Measurements from ENCODE around the gene PIP5K1C.

The PIP5K1C gene

GRCh38 chr19:3674784-3675543 lies 25.3 kb downstream of the PIP5K1C start:
- no peak for DNase-seq (ENCODE audit: low spot score)
- Histone ChIP-seq H3K27me3 (ENCODE audit: insufficient read depth, poor library complexity, severe bottlenecking) (no peaks in the 10 kb centered on the region), H3K27ac (ENCODE audit: poor library complexity, severe bottlenecking) (no peak overlapping the region), H3K4me3 (ENCODE audit: severe bottlenecking) (no peak overlapping the region), H3K9me3 (ENCODE audit: severe bottlenecking) (no peaks in the 10 kb centered on the region), H3K36me3 (ENCODE audit: low read depth) (no peaks in the 10 kb centered on the region), H3K4me1 (ENCODE audit: insufficient read depth, poor library complexity, severe bottlenecking) (no peaks in the 10 kb centered on the region)
- TF ChIP-seq, protein P1, sequence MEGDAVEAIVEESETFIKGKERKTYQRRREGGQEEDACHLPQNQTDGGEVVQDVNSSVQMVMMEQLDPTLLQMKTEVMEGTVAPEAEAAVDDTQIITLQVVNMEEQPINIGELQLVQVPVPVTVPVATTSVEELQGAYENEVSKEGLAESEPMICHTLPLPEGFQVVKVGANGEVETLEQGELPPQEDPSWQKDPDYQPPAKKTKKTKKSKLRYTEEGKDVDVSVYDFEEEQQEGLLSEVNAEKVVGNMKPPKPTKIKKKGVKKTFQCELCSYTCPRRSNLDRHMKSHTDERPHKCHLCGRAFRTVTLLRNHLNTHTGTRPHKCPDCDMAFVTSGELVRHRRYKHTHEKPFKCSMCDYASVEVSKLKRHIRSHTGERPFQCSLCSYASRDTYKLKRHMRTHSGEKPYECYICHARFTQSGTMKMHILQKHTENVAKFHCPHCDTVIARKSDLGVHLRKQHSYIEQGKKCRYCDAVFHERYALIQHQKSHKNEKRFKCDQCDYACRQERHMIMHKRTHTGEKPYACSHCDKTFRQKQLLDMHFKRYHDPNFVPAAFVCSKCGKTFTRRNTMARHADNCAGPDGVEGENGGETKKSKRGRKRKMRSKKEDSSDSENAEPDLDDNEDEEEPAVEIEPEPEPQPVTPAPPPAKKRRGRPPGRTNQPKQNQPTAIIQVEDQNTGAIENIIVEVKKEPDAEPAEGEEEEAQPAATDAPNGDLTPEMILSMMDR (IDR thresholded peaks at IDR 0.05; ENCODE audit: poor library complexity, severe bottlenecking): no peak
- ATAC-seq (ENCODE audit: low read depth): no peak

DNA sequence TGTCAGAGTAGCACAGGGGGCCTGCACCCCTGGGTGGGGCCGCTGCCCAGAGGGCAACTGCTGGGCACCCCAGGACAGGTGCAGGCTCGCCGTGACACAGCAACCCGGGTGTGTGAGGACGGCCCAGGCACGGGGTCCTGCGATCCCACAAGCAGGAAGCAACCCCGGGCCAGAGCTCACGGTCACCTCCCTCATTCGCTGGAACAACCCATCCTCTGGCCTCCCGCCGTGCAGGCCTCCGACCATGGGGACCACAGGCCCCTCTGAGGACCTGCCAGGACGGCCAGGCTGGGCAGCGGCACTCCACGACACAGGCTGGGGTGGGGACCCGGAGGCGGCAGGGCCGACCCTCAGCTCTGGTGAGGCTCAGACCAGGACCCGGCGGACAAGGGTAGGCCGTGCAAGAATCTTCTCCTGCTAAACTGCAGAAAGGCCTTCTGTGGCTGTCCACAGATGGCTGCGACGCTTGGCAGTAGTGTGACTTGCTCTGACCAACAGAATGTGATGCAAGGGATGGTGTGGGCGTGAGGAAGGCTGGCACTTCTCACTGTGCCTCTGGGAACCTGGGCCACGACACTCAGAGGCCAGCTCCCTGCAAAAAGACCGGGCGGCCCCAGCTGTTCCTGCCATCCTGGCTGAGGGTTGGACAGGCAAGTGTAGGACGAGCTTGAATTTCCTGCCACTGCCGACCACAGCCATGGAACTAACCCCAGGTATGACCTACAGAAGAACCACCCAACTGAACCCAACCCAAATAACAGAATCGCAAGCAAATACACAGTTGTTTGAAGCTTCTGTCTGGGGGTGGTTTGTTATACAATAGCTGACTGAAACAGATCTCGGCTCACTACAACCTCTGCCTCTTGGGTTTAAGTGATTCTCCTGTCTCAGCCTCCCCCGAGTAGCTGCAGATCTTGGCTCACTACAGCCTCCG lies 26.5 kb downstream of the PIP5K1C start:
- no peaks in the 10 kb centered on the region for H3K36me3 ChIP-seq (ENCODE audit: low read depth)

DNA sequence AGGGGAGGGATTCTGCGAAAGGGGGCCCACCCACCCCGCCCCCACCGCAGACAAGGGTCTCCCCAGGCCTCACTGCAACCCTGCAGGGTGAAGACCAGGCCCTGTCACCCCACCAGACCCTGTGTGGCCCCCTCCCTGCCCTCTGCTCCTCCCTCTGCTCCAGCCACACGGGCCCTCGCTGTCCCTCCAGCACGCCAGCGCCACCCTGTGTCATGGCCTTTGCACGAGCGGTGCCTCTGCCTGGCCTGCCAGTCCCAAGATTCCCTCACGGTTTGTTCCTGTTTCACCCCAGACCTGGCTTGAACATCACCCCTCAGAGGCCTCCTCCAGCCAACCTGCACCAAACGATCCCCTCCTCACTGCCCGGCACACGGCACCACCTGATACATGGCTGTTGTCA lies 27.3 kb downstream of the PIP5K1C start:
- Histone ChIP-seq H3K36me3 (ENCODE audit: low read depth) (no peaks in the 10 kb centered on the region), H3K27ac (ENCODE audit: poor library complexity, severe bottlenecking) (no peak overlapping the region), H3K4me1 (ENCODE audit: insufficient read depth, poor library complexity, severe bottlenecking) (no peaks in the 10 kb centered on the region), H3K4me3 (ENCODE audit: severe bottlenecking) (no peak overlapping the region), H3K27me3 (ENCODE audit: insufficient read depth, poor library complexity, severe bottlenecking) (no peaks in the 10 kb centered on the region), H3K9me3 (ENCODE audit: severe bottlenecking) (no peaks in the 10 kb centered on the region)
- TF ChIP-seq, protein P1 (IDR thresholded peaks at IDR 0.05; ENCODE audit: poor library complexity, severe bottlenecking): no peak
- DNase-seq (ENCODE audit: low spot score) (no peak), ATAC-seq (ENCODE audit: low read depth) (no peak)

More for the DNA sequence above, 26.5 kb downstream of the PIP5K1C start:
- no peak overlapping the region for H3K4me3 ChIP-seq (ENCODE audit: severe bottlenecking)
- ATAC-seq (ENCODE audit: low read depth) (no peak), DNase-seq (ENCODE audit: low spot score) (no peak)
- no peak overlapping the region for H3K27ac ChIP-seq (ENCODE audit: poor library complexity, severe bottlenecking)
- TF ChIP-seq, protein P1 (IDR thresholded peaks at IDR 0.05; ENCODE audit: poor library complexity, severe bottlenecking): no peak
- H3K27me3 ChIP-seq (ENCODE audit: insufficient read depth, poor library complexity, severe bottlenecking): no peaks in the 10 kb centered on the region
- H3K9me3 ChIP-seq (ENCODE audit: severe bottlenecking): no peaks in the 10 kb centered on the region
- no peaks in the 10 kb centered on the region for H3K4me1 ChIP-seq (ENCODE audit: insufficient read depth, poor library complexity, severe bottlenecking)

DNA sequence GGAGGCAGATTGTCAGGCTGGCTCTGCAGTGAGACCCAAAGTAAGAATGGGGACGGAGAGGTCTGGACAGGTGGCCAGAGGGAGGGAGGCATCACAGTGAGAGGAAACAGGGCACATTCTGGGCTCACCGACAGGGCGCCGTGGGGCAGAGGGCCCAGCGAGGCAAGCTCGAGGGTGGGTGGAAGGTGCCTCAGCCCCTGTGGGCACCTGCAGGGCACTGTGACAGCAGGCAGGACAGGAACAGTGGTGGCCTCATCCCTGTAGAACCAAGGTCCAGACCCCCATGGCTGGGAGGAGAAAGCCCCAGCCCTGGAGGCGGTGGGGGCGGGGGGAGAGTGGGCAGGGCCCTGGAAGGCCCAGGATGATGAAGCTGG lies 27.7 kb downstream of the PIP5K1C start:
- DNase-seq (ENCODE audit: low spot score) (no peak), ATAC-seq (ENCODE audit: low read depth) (no peak)
- H3K4me3 ChIP-seq (ENCODE audit: severe bottlenecking): no peak overlapping the region
- H3K36me3 ChIP-seq (ENCODE audit: low read depth): no peaks in the 10 kb centered on the region
- no peaks in the 10 kb centered on the region for H3K9me3 ChIP-seq (ENCODE audit: severe bottlenecking)
- H3K27me3 ChIP-seq (ENCODE audit: insufficient read depth, poor library complexity, severe bottlenecking): no peaks in the 10 kb centered on the region
- no peaks in the 10 kb centered on the region for H3K4me1 ChIP-seq (ENCODE audit: insufficient read depth, poor library complexity, severe bottlenecking)
- TF ChIP-seq, protein P1 (IDR thresholded peaks at IDR 0.05; ENCODE audit: poor library complexity, severe bottlenecking): no peak
- no peak overlapping the region for H3K27ac ChIP-seq (ENCODE audit: poor library complexity, severe bottlenecking)

All from RWPE2 (cell line).